ENCODE data around the gene LRRC37A. TPM values are rescaled to one million over a fixed set of nuclear protein-coding genes. Genes with fewer than 3 reads are reported as not detected.
"Not testable (repeated sequence)": the region's sequence is repeated elsewhere in the genome, so short reads cannot be mapped to it uniquely, and the experiment has no call there.

LRRC37A gene
- total RNA-seq (ENCODE audit: low replicate concordance): 1.4 and 2.3 TPM in 2 replicates

- H3K4me3 ChIP-seq (ENCODE audit: low read depth, low read length); DNase-seq (ENCODE audit: low read depth): not testable (repeated sequence)
These were observed at the start of gene LRRC37A for GRCh38 chr17:46294831-46295230. Gene LRRC37A, plus strand, starts transcription at chr17:46295131. Its CDS starts 3 bp downstream, at chr17:46295134.

- DNase-seq (ENCODE audit: low read depth); H3K4me3 ChIP-seq (ENCODE audit: low read depth, low read length): not testable (repeated sequence)
These were observed 45.8 kb upstream of the LRRC37A start for GRCh38 chr17:46249153-46249552.

- H3K4me3 ChIP-seq (ENCODE audit: low read depth, low read length); DNase-seq (ENCODE audit: low read depth): not testable (repeated sequence)
These were observed 42.1 kb upstream of the LRRC37A start for GRCh38 chr17:46252804-46253203.

- peak; percentile 37 for DNase-seq (ENCODE audit: low read depth)
- H3K4me3 ChIP-seq (ENCODE audit: low read depth, low read length): not testable (repeated sequence)
- peak; percentile 62 for TF ChIP-seq CTCF (IDR thresholded peaks at IDR 0.05; ENCODE audit: insufficient read depth, low read length)
These were observed 41.2 kb upstream of the LRRC37A start for GRCh38 chr17:46253722-46254121.

GRCh38 chr17:46254215-46254614 is 40.7 kb upstream of the LRRC37A start:
- not testable (repeated sequence) for H3K4me3 ChIP-seq (ENCODE audit: low read depth, low read length); DNase-seq (ENCODE audit: low read depth)

- DNase-seq (ENCODE audit: low read depth): not testable (repeated sequence)
These were observed 38.6 kb upstream of the LRRC37A start for GRCh38 chr17:46256369-46256768.

GRCh38 chr17:46259845-46260661 is 34.9 kb upstream of the LRRC37A start:
- H3K4me3 ChIP-seq (ENCODE audit: low read depth, low read length): peak overlapping the region; percentile 33
- not testable (repeated sequence) for DNase-seq (ENCODE audit: low read depth)

More at GRCh38 chr17:46256369-46256768, 38.6 kb upstream of the LRRC37A start:
- not testable (repeated sequence) for H3K4me3 ChIP-seq (ENCODE audit: low read depth, low read length)

GRCh38 chr17:46262271-46262670 is 32.7 kb upstream of the LRRC37A start:
- DNase-seq (ENCODE audit: low read depth): no peak
- no peak overlapping the region for H3K4me3 ChIP-seq (ENCODE audit: low read depth, low read length)
- no peak for TF ChIP-seq CTCF (IDR thresholded peaks at IDR 0.05; ENCODE audit: insufficient read depth, low read length)

- peak; percentile 71 for DNase-seq (ENCODE audit: low read depth)
- TF ChIP-seq CTCF (IDR thresholded peaks at IDR 0.05; ENCODE audit: insufficient read depth, low read length): no peak
- no peak overlapping the region for H3K4me3 ChIP-seq (ENCODE audit: low read depth, low read length)
These were observed 30.3 kb upstream of the LRRC37A start for GRCh38 chr17:46264456-46265198.

- DNase-seq (ENCODE audit: low read depth): peak; percentile 32
- peak overlapping the region; percentile 46 for H3K4me3 ChIP-seq (ENCODE audit: low read depth, low read length)
These were observed 28.8 kb upstream of the LRRC37A start for GRCh38 chr17:46266063-46266655.

Data from fibroblast of the aortic adventitia (primary cell).